Pons (tissue), 1 donor: ENCODE data around the gene CXCL17.

Source experiments
- DNase-seq: peaks from one replicate; pipeline ENCODE4 v3.0.0-alpha.2; 2016; ENCODE audit warnings: low spot score

Gene CXCL17

GRCh38 chr19:42423462-42424344 lies 19.0 kb downstream of the CXCL17 start:
- DNase-seq = peak; percentile 96

- DNase-seq = no peak
These were observed 19.8 kb downstream of the CXCL17 start for GRCh38 chr19:42422901-42423461.

DNA sequence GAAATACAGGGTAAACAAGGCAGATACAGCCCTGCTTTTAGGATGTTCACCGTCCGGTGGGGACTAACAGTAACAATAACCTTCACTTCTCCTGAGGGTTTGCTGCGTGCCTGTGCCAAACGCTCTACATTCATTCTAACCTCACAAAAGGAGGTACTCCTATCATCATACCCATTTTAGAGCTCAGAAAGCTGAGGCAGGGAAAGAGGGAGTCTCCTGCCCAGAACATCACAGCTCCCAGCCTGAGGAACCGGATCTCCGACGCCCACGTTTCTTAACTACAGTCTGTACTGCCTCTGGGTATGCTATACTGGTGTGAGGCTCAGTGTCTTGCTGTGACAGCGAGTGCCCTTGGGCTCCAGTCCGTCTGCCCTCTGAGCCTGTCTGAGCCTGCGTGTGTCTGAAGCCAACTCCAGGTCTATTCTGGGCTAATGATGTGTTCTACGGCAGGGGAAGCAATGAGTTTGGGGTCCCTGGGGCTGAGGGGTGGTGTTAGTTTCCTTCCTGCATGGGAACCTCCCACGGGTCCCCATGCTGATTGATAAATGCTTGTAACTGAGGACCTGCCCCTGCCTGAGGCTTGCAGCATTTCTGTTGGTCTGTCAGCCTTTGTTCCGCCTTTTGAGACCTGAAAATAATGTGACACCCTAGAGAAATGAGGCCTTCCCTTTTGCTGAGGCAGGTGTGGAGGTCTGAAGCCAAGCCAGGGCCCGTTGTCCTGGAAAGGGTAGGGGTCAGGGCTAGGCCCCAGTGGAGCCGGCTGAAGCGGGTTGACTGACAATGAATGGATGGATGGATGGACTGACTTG lies 20.4 kb downstream of the CXCL17 start:
- DNase-seq = no peak

- DNase-seq = no peak
These were observed 21.1 kb downstream of the CXCL17 start for GRCh38 chr19:42421591-42422031.

DNA sequence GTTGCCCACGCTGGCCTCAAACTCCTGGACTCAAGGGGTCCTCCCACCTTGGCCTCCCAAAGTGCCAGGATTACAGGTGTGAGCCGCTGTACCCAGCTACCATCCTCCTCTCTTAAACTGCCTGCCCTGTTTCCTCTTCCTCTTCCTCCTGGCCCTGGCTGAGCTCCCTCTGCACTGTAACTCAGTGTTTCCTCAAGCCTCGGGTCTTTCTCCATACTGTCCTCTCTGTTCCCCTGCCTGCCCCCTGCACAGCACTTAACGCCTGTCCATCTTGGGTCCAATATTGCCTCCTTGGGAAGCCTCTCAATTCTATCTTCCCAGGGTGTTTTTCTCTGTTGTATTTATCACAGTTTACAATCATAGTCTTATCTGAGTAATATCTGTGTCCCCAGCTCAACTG lies 21.6 kb downstream of the CXCL17 start:
- DNase-seq = no peak

- no peak for DNase-seq
These were observed 22.6 kb downstream of the CXCL17 start for GRCh38 chr19:42420055-42420544.

- DNase-seq = no peak
These were observed 23.4 kb downstream of the CXCL17 start for GRCh38 chr19:42419309-42419708.

DNA sequence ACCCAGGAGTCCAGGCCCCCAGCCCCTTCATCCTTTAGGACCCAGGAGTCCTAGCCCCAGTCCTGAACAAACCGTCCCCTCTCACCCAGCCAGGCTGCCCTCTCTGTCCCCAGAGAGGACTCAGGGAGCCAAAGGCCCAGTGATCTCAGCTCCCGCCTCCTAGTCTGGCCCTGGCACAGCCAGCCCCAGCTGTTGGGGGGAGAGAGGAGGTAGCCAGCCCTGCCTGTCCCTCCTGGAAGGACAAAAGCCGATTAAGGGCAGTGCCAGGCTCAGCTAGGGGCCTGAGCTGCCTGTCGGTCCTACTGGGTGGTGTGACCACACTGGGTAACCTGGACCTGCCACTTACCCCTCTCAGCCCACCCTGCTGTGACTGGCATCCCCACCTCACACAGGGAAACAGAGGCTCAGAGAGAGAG lies 30.1 kb downstream of the CXCL17 start:
- peak; percentile 95 for DNase-seq

DNA sequence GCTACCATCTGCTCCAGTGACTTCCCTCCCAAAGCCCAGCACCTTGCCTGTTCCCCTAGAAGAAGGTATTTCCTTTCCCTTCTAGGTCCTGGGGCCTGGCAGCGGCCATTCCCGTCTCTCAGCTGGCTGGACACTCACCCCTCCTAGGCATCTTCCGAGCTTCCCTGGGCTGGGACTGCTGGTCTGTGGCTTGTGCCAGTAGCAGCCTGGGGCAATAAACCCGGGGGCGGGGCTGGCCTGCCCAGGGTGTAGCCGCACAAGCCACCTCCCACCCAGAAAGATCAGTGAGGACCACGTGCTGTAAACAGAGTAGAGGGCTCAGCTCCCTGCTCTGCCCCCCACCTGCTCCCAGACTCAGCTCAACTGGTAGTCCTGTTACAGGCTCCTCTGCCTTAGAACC lies 30.5 kb downstream of the CXCL17 start:
- DNase-seq = peak; percentile 92

- no peak for DNase-seq
These were observed 31.1 kb downstream of the CXCL17 start for GRCh38 chr19:42411581-42412178.

- DNase-seq = no peak
These were observed 32.4 kb downstream of the CXCL17 start for GRCh38 chr19:42410371-42410770.

DNA sequence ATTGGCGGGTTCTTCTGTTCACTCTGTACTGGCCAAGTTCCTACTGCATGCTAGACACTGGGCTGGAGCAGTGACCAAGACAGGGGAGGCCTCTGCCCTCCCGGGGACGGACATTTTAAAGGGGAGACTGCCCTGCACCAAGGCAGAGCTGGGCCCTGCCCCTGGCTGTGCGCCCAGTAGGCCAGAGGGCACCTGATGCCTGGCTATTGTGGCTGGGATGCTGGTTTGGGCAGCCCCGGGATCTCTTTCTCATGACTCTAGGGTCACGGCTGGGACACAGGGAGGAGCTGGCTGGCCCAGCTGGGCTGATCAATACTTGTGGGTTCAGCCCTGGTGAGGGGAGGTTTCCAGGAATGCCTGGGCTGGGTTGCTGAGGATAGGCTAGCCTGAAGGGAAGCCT lies 33.3 kb downstream of the CXCL17 start:
- no peak for DNase-seq

GRCh38 chr19:42407816-42408175 lies 35.0 kb downstream of the CXCL17 start:
- DNase-seq = no peak

GRCh38 chr19:42407085-42407815 lies 35.5 kb downstream of the CXCL17 start:
- no peak for DNase-seq

DNA sequence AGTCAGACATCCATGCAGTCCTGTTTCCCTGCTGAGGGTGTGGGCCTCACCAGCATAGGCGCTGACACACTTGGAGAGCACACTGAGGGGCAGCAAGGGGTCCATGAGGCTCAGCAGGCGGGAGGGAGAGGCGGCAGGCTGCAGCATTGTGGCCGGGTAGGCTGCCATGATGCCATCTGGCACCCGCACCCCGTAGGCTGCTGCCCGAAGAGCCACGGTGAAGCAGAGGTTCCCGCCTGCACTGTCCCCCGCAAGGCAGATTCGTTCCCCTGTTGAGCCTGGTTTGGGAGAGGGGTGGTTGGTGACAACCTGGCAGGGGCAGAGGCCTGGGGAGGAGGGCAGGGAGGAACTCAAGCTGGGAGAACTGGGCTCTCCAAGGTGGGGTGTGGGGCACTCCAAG lies 36.6 kb downstream of the CXCL17 start:
- no peak for DNase-seq

GRCh38 chr19:42403586-42403985 lies 39.2 kb downstream of the CXCL17 start:
- no peak for DNase-seq

GRCh38 chr19:42402376-42403116 lies 40.2 kb downstream of the CXCL17 start:
- DNase-seq = no peak

- DNase-seq = peak; percentile 76
These were observed 41.1 kb downstream of the CXCL17 start for GRCh38 chr19:42401365-42402303.

GRCh38 chr19:42400404-42400803 lies 42.3 kb downstream of the CXCL17 start:
- DNase-seq = no peak
